AG04450 (cell line): ENCODE data around the gene TSN. TPM values are rescaled to one million over a fixed set of nuclear protein-coding genes. Genes with fewer than 3 reads are reported as not detected.
"Not testable (repeated sequence)": the region's sequence is repeated elsewhere in the genome, so short reads cannot be mapped to it uniquely, and the experiment has no call there.

Experiments used
- CTCF ChIA-PET: fragments of 300-600, 350-600 bp; formaldehyde crosslinking; extraction: SDS; loops from one replicate; lab custom pipeline; 2022; ENCODE audit warnings: antibody characterized with exemption, inconsistent platforms; lab: Charles Lee
- POLR2A ChIA-PET: fragments of 350-600 bp; formaldehyde crosslinking; extraction: SDS; loops from one replicate; lab custom pipeline; 2021; ENCODE audit warnings: antibody characterized with exemption, inconsistent platforms; lab: Yijun Ruan, JAX
- DNase-seq: peaks from one replicate; pipeline ENCODE4 v3.0.0-alpha.2; 2011; ENCODE audit warnings: low read depth, low spot score
- H3K27ac ChIP-seq: one replicate; pipeline ENCODE4 v1.5.1; 2012; ENCODE audit warnings: low read depth, low read length, control low read depth
- H3K27me3 ChIP-seq: one replicate; pipeline ENCODE4 v1.6.0; 2012; ENCODE audit warnings: low read length; ENCODE audit not compliant: control insufficient read depth, insufficient read depth
- H3K4me3 ChIP-seq: 2 replicates; pipeline ENCODE4 v1.5.1; 2011; ENCODE audit warnings: mild to moderate bottlenecking, low read depth, low read length, control low read depth
- H3K9me3 ChIP-seq: 2 replicates; pipeline ENCODE4 v1.5.1; 2012; ENCODE audit warnings: low read length; ENCODE audit not compliant: control insufficient read depth, insufficient read depth
- polyA plus RNA-seq: library from polyadenylated mRNA; depleted of rRNA; stranded (reverse); fragments of >200 nt; gene quantifications from 2 replicates; pipeline ENCODE4 v1.2.3, GENCODE V29; 2011
- TF ChIP-seq, protein P1 (sequence below): IDR thresholded peaks from 2 replicates; pipeline ENCODE4 v1.5.1; 2011; ENCODE audit warnings: low read depth, low read length, control low read depth, inconsistent platforms

TSN gene
- polyA plus RNA-seq, 1 experiment: 77.3 TPM

DNA sequence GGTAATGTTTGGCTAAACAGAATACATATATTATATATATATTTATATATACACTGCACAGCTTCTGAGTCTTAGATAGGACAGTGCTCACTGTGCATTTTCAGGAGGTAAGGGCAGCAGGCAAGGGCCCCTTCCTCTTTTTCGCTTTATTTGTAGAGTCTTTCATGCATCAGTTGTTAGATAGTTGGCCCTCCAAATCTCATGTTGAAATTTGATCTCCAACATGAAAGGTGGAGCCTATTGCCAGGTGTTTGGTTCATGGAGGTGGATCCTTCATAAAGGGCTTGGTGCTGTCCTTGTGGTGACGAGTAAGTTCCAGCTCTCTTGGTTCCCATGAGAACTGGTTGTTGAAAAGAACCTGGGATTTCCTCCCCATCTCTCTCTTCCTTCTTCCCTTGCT lies 48.1 kb downstream of the TSN start:
- no peak for DNase-seq
- H3K27ac ChIP-seq: no peak overlapping the region
- H3K27me3 ChIP-seq: peaks cover 3% of the 10 kb centered on the region
- H3K9me3 ChIP-seq: no peaks in the 10 kb centered on the region
- no peak overlapping the region for H3K4me3 ChIP-seq
- ChIA-PET CTCF (interaction anchor here (0.6 to 1.1 kb wide), 2 partner anchors 8 to 447 kb away, joined by 3 to 14 read pairs; no protein-coding TSS in a partner anchor), POLR2A (no interaction called here)
- TF ChIP-seq, protein P1, sequence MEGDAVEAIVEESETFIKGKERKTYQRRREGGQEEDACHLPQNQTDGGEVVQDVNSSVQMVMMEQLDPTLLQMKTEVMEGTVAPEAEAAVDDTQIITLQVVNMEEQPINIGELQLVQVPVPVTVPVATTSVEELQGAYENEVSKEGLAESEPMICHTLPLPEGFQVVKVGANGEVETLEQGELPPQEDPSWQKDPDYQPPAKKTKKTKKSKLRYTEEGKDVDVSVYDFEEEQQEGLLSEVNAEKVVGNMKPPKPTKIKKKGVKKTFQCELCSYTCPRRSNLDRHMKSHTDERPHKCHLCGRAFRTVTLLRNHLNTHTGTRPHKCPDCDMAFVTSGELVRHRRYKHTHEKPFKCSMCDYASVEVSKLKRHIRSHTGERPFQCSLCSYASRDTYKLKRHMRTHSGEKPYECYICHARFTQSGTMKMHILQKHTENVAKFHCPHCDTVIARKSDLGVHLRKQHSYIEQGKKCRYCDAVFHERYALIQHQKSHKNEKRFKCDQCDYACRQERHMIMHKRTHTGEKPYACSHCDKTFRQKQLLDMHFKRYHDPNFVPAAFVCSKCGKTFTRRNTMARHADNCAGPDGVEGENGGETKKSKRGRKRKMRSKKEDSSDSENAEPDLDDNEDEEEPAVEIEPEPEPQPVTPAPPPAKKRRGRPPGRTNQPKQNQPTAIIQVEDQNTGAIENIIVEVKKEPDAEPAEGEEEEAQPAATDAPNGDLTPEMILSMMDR: no peak

DNA sequence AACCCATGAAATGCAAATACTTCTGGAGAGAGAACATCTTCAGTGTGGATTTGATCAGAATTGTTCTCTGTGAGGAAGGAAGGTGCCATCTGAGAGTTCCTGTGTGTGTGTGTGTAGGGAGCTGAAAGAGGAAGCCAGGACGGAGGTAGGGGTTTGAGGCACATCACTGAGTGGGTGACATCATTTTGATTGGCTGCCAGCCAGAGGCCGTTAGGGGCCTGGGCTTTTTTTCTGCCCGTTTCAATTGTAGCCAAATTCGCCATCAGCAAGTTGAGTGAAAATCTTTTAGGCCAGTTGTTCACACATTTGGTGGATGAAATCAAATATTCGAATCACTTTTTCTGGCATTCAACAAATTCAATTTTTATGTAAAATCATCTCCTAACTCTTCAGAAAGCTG lies 48.9 kb downstream of the TSN start:
- H3K4me3 ChIP-seq: no peak overlapping the region
- no peaks in the 10 kb centered on the region for H3K27me3 ChIP-seq
- CTCF ChIA-PET: no interaction called here
- no peak for DNase-seq
- POLR2A ChIA-PET: no interaction called here
- no peaks in the 10 kb centered on the region for H3K9me3 ChIP-seq
- no peak overlapping the region for H3K27ac ChIP-seq
- TF ChIP-seq, protein P1: no peak

DNA sequence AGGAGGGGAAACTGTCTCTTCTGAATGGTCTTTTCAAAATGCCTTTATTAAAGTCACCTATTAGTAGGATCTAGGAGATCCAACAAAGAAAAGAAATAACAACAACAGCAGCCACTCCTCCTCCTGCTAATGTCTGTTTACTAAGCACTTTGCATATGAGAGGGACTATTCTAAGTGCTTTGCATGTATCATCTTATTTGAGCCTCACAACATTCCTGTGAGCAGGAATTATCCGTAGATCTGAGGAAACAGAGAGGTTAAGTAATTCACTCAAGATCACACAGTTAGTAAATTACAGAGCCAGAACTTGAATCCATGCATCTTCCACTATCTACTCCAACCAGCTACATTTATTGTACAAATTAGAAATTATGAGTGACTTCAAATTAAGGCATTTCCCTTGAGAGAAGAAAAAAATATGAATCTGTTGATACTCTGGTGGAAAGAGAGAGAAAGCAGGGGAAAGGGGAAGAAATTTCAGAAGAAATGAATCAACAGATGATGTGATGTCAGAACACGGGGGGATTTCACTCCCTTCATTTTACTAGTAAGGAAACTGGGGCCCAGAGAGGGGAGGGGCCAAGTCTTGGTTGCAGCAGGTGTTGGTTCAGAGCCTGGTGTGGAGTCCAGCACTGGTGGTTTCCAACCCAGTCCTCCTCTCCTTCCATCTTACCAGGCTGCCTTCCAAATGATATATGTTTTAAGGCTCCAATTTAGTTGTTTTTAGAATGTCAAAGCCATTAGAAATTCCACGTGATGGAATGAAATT lies 49.7 kb downstream of the TSN start:
- H3K4me3 ChIP-seq: no peak overlapping the region
- TF ChIP-seq, protein P1: no peak
- H3K27ac ChIP-seq: no peak overlapping the region
- no peaks in the 10 kb centered on the region for H3K9me3 ChIP-seq
- H3K27me3 ChIP-seq: peaks cover 2% of the 10 kb centered on the region
- DNase-seq: no peak
- ChIA-PET CTCF (no interaction called here), POLR2A (no interaction called here)

DNA sequence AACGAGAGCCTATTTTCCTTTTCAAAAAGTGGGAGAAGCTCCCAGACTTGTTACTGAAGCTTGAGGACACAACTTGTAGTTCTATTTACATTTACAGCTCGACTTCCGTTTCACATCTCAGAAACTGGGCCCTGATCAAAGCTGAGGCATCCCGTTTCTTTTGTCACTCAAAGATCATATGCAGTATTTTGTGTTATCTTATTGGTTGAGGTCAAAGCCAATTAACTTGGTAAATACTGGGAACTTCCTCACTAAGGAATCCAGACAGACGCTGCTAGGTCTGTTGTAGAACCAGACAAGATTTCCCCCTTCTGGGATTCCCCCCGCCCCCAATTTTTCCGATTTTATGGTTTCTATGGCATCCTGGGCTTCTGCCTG lies 50.3 kb downstream of the TSN start:
- H3K27me3 ChIP-seq: peaks cover 2% of the 10 kb centered on the region
- ChIA-PET CTCF (no interaction called here), POLR2A (no interaction called here)
- no peaks in the 10 kb centered on the region for H3K9me3 ChIP-seq
- H3K27ac ChIP-seq: no peak overlapping the region
- H3K4me3 ChIP-seq: no peak overlapping the region
- TF ChIP-seq, protein P1: no peak
- DNase-seq: no peak

DNA sequence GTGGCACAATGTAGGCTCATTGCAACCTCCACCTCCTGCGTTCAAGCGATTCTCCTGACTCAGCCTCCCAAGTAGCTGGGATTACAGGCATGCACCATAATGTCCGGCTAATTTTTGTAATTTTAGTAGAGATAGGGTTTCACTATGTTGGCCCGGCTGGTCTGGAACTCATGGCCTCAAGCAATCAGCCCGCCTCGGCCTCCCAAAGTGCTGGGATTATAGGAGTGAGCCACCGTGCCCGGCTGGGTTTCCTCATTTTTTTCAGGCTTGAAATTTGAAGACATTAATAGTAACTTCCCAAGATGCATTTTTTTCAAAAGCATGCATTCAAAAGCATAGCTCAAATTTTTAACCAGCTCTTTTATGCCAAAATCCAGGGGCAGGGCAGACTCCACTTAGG lies 52.3 kb downstream of the TSN start:
- H3K9me3 ChIP-seq, H3K27ac ChIP-seq, DNase-seq, H3K4me3 ChIP-seq, POLR2A ChIA-PET, H3K27me3 ChIP-seq, CTCF ChIA-PET: not testable (repeated sequence)
